GM20000 (cell line): ENCODE results near the gene LTA4H.

Experiments
- DNase-seq: peaks from one replicate; pipeline ENCODE4 v3.0.0; 2012; ENCODE audit warnings: low spot score
- CTCF ChIP-seq: IDR thresholded peaks from 2 replicates; pipeline ENCODE4 v1.5.1; 2012; ENCODE audit warnings: mild to moderate bottlenecking, control low read depth; ENCODE audit errors: extremely low read depth, missing control alignments

The LTA4H gene

GRCh38 chr12:95988506-95989275 lies 46.7 kb downstream of the LTA4H start:
- TF ChIP-seq CTCF, result no peak
- DNase-seq, result no peak

- DNase-seq, result no peak
- no peak for TF ChIP-seq CTCF
Observed at GRCh38 chr12:95986635-95987570, 48.5 kb downstream of the LTA4H start.

- no peak for TF ChIP-seq CTCF
- DNase-seq, result no peak
Observed at GRCh38 chr12:95984682-95985081, 50.7 kb downstream of the LTA4H start.

GRCh38 chr12:95982602-95983001 lies 52.8 kb downstream of the LTA4H start:
- no peak for TF ChIP-seq CTCF
- DNase-seq, result no peak

GRCh38 chr12:95980437-95980836 lies 55.0 kb downstream of the LTA4H start:
- DNase-seq, result no peak
- no peak for TF ChIP-seq CTCF

GRCh38 chr12:95978774-95979173 lies 56.6 kb downstream of the LTA4H start:
- no peak for DNase-seq
- TF ChIP-seq CTCF, result no peak

GRCh38 chr12:95978351-95978750 lies 57.0 kb downstream of the LTA4H start:
- no peak for TF ChIP-seq CTCF
- DNase-seq, result no peak
